HG03460 (cell line): Measurements from ENCODE around the gene AATF.

ENCODE experiments used
- ATAC-seq: cut with Tn5 transposase; IDR thresholded peaks from one replicate; pipeline ENCODE4 v1.9.1; 2021; ENCODE audit not compliant: unreplicated experiment

AATF gene

DNA sequence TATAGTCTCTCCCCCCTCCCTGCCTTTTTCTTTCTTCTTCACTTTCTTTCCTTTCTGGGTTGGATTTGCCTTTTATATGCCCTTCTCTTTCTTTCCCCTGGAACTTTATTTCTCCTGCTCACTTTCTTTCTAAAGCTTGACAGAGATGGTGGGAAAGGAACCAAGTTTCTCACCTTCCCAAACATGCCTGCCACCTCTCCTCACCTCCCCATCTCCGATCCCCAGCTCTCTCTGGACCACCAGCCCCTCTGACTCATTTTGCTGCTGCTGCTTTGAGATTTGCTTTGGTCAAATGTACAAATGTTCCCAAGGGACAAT lies 18.2 kb upstream of the AATF start:
- no peak for ATAC-seq

DNA sequence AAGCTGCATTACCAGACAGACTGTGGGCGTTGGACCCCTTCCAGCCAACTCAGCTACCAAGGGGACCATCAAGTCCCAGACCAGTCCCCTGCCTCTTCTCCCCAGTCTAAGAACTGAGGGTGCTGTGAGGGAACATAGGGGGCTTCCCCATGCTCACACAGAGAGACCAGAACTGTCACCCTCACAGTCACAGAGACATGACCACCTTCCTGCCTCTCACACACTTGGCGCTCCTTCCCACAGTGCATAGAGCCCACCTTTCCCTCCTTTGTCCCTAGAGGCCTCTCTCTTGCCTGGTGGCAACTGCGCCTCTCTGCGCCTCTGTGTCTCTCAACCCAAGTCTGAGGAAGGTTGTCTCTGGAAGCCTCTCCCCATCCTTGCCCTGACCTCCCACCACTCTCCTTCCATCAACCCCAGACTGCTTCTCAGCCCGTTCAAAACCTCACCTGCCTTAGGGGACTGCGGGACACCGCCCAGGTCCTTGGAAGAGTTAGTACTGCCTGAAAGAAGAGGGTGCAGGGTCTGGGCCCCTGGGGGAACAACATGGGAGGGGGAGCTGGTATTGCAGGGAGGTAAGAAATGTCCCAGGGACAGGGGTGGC lies 17.6 kb upstream of the AATF start:
- ATAC-seq = no peak

DNA sequence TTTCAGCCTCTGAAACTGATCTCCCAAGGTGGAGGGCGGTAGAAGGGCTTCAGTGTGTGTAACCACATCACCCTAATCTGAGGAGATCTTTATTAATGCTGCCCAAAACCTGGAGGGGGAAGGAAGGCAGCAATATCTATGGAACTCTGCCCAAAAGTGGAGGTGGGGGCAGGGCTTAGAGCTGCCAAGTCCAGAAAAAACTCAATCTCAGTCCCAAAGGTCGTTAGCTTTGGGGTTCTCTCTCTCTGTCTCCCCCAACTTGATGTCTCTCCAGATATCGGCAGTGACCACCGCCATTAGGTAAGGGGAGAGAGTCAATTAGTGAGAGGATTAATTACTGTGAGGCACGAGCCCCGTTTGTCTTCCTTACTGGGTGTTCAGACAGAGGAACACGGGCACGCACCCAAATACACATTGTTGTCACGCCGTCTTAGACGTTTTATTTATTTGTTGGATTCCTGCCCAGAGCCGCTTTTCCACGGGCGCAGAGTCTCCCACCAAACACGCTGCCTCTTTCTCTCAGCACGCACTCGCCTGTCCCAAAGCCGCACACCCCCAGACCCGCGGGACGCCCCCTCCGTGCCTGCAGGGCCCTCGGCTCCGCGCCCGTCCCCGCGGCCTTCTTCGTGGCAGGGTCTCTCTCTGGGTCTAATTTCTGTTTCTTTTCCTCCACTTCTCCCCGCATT lies 16.9 kb upstream of the AATF start:
- ATAC-seq = no peak

DNA sequence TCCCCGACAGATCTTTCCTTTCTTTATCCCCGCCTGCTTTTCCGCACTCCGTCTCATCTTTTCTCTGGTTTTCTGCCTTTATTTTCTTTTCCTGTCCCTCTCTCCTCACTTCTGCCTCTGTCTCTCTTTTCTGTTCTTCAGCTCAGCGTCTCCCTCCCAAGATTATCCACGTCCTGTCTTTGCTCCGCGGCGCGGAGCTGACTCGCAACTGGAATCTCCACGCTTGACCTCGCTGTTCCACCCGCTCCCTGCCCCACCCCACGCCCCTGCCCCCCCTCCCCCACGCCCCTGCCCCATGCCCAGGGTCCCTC lies 16.4 kb upstream of the AATF start:
- no peak for ATAC-seq

DNA sequence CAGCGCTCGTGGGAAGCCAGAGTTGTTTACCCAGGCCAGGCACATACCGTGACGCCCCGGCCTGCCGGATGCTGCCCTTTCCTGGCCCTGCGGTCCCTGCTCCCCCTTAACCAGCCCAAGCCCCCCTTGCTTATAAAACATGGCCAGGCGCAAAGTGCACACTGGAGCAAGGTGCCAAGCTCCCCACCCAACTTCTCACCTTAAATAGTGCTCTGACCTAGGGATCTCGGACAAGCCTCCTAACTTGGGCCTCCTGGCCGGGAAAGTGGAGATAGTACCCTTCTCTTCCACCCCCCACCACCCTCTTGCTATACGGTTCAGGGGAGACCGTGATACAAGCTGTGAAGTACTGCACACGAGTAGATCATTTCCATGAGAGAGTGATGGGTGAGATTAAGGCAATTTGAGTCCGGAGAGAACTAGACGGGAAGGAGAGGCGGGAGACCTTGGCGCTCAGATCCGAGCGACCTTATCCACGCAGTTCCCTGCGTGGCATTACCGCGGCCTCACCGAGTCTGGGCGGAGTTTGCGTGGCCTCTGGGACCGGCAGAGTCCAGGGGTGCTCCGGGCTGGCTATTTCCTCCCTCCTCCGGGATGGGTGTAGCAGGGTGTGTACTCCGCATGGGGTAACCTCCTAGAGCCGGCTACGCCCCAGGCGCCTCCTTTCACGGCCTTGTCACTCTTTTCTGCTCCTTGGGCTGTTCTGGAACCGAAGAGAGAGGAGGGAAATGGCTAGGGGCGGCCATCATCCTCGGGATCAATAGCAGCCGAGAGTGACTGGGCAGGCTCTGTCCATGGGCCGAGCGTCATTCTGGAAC lies 15.9 kb upstream of the AATF start:
- no peak for ATAC-seq

DNA sequence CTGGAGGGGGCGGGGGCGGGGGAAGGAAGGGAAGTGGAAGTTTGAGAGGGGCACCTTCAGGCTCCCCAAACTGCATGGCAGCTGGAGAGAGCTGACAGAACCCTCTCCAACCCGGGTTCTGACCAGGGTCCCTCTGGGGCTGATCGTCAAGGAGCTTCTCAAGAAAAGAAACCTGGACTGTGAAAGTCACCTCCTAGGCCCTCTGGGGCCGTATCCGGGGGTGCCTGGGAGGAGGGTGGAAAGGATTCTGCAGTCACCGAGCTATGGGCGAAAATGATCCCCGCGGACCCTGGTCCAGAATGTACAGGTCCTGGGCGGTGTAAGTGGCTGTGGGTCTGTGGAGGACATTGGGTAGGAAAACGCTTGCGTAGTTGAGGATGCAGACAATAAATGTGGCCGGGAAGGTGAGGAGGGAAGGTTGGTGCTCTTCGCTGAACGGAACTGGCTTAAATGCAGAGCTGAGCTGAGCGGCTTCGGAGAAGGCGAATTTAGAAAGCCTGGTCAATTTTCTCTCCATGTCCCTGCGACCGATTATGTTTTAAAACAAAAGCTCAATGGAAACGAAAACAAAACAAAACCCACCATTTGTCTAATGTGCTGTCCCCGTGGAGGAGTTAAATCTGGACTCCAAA lies 15.1 kb upstream of the AATF start:
- no peak for ATAC-seq

DNA sequence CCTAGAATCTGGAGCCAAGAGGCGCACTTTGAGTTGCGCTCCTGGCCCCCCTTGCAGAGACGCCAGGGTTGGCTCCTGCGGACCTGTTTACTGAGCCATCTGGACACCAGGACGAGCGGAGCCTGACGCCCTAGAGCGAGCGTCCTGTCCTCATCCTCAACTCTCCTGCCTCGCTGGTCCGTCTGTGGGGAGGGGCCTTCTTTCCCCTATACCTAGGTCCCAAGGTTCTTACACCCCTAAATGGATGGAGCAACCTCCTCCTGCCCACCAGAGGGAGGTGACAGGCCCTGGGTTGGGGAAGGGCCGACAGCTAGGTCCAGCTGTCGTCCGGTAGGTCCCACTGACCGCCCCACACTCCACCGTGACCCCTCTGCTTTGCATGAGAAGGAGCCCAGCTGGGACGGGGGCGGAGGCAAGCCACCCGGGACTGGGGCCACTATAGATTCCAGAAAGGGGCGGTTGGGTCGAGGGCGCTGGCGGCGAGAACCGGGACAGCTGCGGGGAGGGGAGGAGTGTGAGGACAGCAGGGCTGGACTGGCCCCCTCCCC lies 14.5 kb upstream of the AATF start:
- no peak for ATAC-seq

DNA sequence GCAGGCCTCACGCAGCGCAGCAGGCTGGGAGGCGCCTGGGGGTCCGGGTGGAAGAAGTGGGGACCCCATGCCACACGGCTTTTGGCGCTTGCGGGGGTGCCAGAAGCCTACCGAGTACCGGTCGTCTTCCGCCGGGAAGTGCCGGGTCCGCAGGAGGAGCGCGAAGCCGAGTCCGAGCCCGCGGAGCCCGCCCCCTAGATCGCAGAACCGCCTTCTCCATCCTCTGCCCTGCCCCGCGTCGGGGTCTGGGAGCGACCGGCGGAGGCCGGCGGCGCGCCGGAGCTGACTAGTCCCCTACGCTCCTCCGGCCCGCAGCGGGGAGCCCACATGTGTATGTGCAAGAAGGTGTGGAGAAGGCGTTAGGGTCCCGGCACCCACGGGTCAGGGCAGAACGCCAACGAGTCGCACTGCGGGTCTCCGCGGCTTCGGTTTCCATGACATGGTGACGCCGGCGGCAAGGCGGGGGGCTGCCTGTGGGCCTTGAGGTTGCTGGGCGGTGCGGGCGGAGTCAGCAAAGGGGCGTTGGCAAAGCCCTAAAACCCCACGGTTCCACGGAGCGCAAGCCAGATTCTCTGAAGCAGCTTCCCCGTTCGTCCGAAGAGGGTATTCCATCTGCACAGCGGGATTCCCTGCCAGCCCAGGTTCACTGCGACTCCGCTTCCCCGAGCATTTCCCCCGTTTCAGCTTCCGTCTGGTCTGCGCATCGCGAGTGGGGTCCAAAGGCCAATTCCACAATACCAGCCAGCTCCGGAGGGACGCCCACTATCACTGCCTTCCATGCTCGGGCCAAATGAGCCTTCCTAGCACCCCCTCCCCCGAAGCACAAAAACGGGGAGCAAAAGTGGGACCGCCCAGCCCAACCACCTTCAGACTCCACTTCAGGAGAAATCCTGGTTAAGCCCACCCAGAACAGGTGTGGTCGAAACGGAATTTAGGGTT lies 13.8 kb upstream of the AATF start:
- no peak for ATAC-seq

DNA sequence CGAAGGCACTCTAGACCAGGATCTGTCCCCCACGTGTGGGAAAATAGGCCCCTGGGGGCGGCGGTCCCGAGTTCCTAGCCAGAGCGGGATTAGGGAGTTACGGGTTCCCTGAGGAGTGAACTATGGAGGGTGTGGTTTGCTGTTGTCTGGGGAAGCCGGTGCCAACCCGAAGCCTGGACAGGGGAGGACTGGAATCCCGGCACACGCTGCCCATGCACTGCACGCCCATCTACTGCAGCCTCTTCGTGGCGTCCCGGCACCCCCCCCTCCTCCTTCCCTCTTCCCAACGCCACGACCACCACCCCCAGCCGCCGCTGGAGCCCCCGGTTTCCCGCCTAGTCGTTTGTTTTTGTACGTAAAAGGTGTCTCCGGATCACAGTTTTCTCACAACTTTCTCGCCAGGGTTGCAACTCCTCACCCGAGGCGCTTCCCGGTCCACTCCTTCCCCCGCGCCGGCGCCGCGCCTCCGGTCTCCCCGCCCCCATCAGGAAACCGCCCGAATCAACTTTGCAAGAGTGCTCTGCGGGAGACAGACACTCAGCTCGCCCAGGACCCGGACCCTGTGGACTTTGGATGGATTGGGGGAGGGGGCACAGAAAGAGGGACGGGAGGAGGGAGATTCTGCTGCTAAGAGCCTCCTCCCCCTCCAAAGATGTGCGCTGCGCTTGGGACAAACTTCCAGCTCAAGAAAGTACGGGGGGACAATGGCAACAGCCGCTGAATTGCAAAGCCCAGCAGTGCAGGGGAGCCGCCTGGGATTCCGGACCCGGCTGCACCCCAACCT lies 12.9 kb upstream of the AATF start:
- ATAC-seq = no peak

DNA sequence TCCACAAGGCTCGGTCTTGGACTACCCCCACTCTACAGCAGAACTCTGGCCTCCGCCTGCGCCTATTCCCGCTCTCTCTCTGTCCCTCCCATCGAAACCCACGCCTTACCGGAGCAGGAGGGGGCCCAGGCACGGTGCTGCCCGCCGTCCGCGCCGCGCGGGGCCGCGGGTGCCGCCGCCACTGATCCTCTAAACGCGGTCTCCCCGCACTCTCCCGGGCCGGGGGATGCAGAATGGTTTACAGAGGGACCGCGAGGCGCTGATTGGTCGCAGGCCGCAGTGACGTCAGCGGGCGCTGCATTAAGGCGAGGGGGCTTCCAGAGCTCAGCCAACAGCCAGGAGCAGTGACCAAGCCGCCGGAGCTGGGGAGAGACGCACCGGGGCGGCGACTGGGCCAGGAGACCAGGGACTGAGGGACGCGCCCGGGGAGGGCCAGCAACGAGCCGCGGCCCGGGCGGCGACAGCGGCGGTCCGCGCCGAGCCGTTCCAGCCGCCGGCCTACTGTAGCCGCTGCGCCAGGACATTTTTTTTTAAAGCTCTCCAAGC lies 12.2 kb upstream of the AATF start:
- no peak for ATAC-seq

DNA sequence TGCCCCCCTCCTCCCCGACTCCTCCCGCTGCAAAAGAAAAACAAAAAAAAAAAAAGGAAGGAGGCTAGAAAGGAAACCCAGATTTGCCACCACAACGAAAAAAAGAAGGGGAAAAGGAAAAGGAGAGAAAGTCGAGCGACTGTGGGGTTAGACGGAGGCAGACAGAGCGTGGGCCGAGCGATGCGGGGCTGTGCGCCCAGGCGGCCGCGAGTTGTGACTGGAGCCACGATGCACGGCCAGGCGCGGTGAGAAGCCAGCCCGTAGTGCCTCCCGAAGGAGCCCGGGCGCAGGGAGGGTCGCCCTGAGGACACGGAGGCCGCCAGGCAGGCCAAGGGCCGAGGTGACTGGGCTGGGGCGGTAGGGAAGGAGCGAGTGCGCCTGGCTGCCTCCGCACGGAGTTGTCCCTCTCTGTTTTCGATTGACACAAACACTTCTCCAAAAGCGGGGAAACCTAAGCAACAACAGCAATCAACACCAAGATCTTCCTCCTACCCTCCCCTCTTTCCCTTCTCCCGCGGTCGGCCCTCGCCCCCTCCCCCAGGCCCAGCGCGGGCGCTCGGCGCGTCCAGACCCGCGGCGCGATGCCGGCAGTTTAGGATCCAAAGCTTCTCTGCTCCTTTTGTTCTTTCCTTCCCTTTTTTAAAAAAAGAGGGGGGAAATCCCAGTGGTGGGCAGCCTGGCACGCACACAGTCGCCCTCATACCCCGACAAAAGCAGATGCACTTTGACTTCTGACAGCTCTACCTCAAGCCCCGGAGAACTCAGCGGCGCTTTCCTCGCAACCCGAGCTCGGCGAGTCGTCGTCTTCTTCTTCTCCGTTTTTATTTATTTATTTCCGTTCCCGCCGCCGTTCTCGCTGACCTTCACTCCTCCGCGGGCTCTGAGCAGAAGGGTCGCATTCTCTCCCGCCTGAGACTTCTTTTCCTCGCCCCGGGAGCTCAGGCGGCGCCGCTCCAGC lies 11.5 kb upstream of the AATF start, which contains the start of gene LHX1:
Gene LHX1, plus strand, starts transcription at position 475 of the 958 bp plus-strand sequence. CDS start 723 bp downstream, outside the sequence.
- ATAC-seq = no peak

DNA sequence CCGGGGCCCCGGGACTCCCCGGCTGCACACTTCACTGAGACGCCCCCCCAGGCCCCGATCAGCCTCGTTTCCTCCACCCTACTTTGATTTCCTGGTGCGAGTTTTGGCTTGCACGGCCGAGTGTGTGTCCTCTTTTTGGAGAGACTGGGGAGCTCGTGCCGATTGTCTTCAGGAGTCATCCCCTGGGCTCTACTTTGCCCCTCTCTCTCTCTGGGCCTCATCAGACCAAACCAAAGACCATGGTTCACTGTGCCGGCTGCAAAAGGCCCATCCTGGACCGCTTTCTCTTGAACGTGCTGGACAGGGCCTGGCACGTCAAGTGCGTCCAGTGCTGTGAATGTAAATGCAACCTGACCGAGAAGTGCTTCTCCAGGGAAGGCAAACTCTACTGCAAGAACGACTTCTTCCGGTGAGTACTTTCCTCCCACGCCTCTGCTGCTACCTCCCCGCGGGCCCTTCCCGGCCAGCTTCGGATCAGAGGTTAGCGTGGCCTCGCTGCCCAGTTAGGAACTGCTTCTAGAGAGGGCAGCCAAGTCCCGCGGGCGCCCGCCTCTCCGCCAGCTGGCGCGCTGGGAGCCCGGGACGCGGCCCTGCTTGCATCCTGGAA lies 10.7 kb upstream of the AATF start:
- no peak for ATAC-seq

DNA sequence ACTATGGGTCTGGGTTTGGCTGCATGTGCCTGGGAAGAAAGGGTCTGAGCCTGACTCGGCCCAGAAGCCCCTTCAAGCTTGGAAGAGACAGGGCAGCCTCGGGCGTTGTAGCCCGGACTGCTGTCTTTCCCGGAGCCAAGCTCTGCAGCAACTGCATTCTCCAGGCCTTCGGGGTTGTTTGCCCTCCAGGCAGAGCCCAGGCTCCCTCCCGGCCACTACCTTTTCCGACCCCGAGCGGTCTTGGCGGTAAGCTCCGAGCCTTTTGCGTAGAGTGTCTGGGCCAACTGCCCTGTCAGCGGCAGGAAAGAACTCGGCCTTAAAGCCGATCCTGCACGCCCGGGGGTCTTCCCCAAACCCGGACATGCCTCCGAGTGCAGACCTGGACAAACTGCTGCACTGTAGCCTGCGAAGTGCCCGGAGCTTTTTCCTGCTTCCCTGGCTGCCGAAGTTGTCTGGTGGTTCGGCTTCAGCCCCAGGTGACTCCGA lies 10.1 kb upstream of the AATF start:
- no peak for ATAC-seq

DNA sequence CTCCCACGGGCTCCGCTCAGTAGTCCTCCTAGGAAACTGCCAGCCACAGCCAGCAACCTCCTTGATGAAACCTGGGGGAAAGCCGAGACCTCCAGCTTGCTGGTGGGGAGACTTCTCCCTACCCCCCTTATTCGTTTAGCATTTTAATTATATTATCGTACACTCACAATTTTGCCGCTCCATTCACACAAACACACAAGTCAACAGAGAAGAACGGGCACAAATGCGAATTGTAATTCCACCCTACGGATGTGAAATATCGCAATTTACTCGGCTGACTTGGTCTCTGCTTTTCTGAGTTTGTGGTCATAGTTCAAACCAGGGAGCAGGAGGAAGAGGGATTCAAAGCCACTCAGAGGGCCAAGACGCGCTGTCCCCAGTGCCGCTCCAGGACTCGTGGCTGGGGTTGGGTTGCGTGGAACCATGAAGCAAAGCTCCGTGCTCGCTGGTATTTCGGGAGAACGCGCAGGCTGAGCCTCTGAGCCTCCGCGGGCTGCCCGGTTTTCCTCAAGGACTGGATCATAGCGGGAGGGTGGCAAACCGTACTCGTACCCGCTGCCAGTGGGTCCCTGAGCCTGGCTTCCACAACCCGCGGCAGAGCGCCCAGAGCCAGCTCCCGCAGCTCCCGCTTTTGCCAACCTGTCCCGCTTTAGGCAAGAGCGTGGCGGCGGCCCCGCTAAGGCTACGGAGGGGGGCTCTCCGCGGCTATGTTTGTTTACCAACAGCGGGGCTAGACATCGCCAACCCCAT lies 9.5 kb upstream of the AATF start:
- no peak for ATAC-seq

DNA sequence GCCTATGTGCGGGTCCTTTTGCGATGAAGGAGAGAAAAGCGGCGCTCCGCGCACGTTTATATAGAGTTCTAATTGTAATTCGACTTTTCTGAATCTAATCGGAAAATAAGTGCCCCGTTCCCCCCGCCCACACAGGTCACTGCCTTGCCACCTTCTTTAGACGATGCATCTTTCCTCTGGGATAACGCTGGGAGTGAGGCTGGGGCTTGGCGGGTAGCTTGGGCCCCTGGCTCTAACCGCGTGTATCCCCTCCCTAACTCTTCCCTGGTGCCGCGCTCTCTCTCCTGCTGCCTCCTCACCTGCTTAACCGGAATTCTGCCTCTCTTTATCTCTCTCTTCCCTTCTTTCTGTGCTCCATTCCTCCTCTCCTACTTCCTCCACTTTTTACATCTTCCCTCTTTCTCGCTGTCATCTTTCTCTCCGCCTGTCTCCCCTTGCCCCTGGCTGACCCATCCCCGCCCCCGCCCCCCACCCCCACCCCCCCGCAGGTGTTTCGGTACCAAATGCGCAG lies 8.9 kb upstream of the AATF start:
- ATAC-seq = no peak

DNA sequence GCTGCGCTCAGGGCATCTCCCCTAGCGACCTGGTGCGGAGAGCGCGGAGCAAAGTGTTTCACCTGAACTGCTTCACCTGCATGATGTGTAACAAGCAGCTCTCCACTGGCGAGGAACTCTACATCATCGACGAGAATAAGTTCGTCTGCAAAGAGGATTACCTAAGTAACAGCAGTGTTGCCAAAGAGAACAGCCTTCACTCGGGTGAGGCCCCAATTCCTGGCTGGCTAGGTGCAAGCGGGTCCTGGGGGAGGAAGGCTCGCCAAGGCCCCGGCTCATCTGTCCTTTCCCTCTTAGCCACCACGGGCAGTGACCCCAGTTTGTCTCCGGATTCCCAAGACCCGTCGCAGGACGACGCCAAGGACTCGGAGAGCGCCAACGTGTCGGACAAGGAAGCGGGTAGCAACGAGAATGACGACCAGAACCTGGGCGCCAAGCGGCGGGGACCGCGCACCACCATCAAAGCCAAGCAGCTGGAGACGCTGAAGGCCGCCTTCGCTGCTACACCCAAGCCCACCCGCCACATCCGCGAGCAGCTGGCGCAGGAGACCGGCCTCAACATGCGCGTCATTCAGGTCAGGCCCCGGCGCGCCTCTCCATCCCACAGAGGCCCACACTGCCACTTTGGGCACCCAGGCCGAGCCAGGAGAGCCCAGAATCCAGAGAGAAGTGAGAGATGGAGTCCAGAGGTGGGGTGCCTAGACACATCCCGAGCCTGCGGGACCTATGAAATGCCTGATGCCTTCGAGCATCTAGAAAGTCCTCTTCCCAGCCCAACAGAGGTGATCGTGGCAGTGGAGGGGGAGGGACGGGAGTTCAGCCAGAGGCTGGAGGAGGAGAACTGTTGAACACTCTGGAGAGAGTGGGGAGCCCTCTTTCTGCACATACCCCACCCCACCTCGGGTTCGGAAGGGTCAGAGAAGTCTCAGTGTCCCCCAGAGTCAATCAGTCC lies 8.2 kb upstream of the AATF start:
- no peak for ATAC-seq
